HL-60 (cell line): ENCODE data around the gene COTL1.

Experiments
- CTCF ChIP-seq: IDR thresholded peaks from one replicate; pipeline ENCODE4 v1.5.1; 2011; ENCODE audit warnings: low read length, control low read depth, inconsistent platforms; ENCODE audit not compliant: insufficient read depth
- POLR2AphosphoS5 ChIP-seq: IDR thresholded peaks from 2 replicates; pipeline ENCODE4 v1.6.1; 2012; ENCODE audit warnings: low read depth

DNA sequence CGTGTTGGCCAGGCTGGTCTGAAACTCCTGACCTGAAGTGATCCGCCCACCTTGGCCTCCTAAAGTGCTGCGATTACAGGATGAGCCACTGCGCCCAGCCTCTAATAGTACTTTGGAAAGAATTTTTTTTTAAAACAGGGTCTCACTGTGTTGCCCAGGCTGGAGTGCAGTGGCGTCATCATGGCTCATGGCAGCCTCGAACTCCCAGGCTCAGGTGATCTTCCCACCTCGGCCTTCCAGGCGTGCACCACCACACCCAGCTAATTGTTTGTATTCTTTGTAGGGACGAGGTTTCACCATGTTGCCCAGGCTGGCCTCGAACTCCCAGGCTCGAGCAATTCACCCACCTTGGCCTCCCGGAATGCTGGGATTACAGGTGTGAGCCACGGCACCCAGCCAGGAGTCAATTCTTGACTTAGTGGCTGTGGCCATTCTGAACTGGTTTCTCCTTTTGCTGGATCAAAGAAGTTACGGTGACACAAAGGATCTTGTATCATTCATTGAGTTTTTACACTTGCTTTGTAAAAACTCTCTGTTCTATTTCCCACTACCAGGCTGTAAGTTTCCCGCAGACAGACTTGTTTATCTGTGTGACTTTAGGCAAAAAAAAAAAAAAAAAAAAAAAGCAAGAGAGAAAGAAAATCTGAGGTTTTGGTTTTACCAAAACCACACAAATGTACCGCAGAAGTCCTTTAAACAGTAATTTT, 12.7 kb upstream of the COTL1 start:
- TF ChIP-seq CTCF (no peak), POLR2AphosphoS5 (no peak)
